Thyroid gland (tissue), 4 donors: ENCODE results near the gene MDFI.

Source experiments
- POLR2A ChIP-seq, 2 donors: fragments of 450-650 bp; IDR thresholded peaks; one replicate each; pipeline ENCODE4 v1.6.1; 2017; ENCODE audit warnings: antibody characterized with exemption in 2 of 2, mild to moderate bottlenecking in 2 of 2, moderate library complexity in 1 of 2
- TF ChIP-seq, protein P1 (sequence below), 6 experiments: fragments of 200-600 bp in 3 of 6; fragments of 450-650 bp in 3 of 6; sonication (generic) in 3 of 6; IDR thresholded peaks; one replicate each; pipeline ENCODE4 v1.5.1; 2016 to 2019; ENCODE audit warnings: antibody characterized with exemption in 6 of 6, mild to moderate bottlenecking in 2 of 6, inconsistent platforms in 1 of 6, moderate library complexity in 1 of 6

DNA sequence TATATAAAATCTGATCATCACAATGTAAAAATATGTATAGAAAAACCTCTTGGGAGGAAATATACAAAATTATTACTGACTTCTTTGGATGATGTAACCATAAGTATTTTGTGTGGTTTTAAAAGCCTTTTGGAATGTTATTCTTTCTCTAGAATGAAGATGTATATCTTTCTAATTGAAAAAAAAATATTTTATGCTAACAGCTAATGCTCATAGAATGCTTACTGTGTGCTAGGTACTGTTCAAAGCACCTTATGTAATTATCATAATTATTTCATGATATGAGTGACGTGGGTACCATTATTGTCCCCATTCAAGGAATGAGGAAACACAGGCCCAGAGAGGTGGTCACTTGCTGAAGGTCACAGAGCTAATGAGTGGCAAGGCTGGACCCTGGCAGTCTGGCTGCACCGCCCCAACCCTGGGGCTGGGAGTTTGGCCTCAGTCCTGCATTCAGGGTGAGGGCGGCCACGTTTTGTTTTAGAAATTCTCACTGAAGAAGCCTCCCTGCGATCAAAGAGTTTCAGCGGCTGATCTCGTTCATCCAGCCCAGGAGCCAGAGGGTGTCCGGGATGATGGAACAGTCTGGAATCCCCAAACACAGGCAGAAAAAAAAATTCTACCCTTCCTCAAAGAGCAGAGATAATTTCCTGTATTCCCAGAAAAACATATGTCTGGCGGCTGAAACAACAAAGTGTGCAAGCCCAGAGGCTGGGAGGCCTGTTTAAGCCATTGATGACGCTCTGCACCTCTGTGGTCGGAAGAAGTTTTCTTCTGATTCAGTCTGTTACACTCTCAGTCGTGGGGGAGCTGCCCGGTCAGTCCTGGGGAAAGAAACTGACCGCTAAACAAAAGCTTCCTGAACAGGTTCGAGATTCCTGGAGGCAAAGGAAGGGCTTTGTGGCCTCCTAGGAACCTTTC is 59.9 kb downstream of the MDFI start:
- TF ChIP-seq, protein P1, sequence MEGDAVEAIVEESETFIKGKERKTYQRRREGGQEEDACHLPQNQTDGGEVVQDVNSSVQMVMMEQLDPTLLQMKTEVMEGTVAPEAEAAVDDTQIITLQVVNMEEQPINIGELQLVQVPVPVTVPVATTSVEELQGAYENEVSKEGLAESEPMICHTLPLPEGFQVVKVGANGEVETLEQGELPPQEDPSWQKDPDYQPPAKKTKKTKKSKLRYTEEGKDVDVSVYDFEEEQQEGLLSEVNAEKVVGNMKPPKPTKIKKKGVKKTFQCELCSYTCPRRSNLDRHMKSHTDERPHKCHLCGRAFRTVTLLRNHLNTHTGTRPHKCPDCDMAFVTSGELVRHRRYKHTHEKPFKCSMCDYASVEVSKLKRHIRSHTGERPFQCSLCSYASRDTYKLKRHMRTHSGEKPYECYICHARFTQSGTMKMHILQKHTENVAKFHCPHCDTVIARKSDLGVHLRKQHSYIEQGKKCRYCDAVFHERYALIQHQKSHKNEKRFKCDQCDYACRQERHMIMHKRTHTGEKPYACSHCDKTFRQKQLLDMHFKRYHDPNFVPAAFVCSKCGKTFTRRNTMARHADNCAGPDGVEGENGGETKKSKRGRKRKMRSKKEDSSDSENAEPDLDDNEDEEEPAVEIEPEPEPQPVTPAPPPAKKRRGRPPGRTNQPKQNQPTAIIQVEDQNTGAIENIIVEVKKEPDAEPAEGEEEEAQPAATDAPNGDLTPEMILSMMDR (IDR thresholded peaks at IDR 0.05) = no peak
- TF ChIP-seq POLR2A (IDR thresholded peaks at IDR 0.05) = no peak
